Duodenal mucosa (tissue), 2 donors: Measurements from ENCODE around the gene FBXL3.
A peak's percentile ranks its signal among the peaks of the same experiment; 100 is the strongest.

ENCODE experiments used
- H3K27ac ChIP-seq: one replicate; pipeline ENCODE4 v1.7.0; 2013; ENCODE audit warnings: low read depth, low read length
- H3K27me3 ChIP-seq, 2 donors: one replicate each; pipeline ENCODE4 v1.7.0; 2013; ENCODE audit warnings: low read length in 2 of 2, control low read depth in 1 of 2; ENCODE audit not compliant: insufficient read depth in 2 of 2, control insufficient read depth in 1 of 2
- H3K36me3 ChIP-seq, 2 donors: one replicate each; pipeline ENCODE4 v1.7.0; 2013; ENCODE audit warnings: low read length in 2 of 2, control low read depth in 1 of 2; ENCODE audit not compliant: insufficient read depth in 2 of 2, control insufficient read depth in 1 of 2
- H3K4me1 ChIP-seq, 2 donors: one replicate each; pipeline ENCODE4 v1.7.0; 2013; ENCODE audit warnings: low read length in 2 of 2, control low read depth in 1 of 2; ENCODE audit not compliant: insufficient read depth in 2 of 2, control insufficient read depth in 1 of 2
- H3K4me3 ChIP-seq, 2 donors: one replicate each; pipeline ENCODE4 v1.7.0; 2013; ENCODE audit warnings: low read length in 2 of 2, low read depth in 1 of 2
- H3K9ac ChIP-seq, 2 donors: one replicate each; pipeline ENCODE4 v1.7.0; 2013; ENCODE audit warnings: low read length in 2 of 2, low read depth in 1 of 2
- H3K9me3 ChIP-seq, 2 donors: one replicate each; pipeline ENCODE4 v1.7.0; 2013; ENCODE audit warnings: low read length in 2 of 2, control low read depth in 1 of 2; ENCODE audit not compliant: control insufficient read depth in 1 of 2

Gene FBXL3

GRCh38 chr13:76991796-76992547, 35.0 kb downstream of the FBXL3 start, which contains the start of gene CLN5:
TSS of gene CLN5 (plus strand) at chr13:76992081. CDS start at chr13:76992099, 18 bp downstream.
- Histone ChIP-seq H3K9ac (peak within 1 kb of the TSS; percentile 88 to 97), H3K27me3 (peaks cover 0 to 3% of the 10 kb centered on the region in 2 donors), H3K36me3 (peaks cover 8% of the 10 kb centered on the region in 2 donors), H3K4me3 (peak within 1 kb of the TSS; percentile 93 to 98), H3K4me1 (peaks cover 10 to 18% of the 10 kb centered on the region in 2 donors), H3K27ac (peak within 1 kb of the TSS; percentile 95), H3K9me3 (no peaks in the 10 kb centered on the region)

DNA sequence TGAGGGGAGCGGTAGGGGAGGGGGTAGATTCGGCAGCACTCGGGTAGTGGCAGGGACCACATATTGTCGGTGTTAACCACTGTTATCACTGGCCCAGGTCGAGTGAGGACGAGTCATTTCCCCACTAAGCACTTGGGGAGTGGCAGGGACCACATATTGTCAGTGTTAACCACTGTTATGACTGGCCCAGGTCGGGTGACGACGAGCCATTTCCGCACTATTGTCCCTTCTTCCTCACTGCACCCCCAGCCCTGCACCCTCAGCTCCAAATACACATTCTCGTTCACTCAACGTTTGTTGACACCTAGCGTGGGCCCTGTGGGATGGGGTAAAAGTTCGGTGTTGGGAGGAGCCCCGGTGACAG, 35.5 kb downstream of the FBXL3 start:
- Histone ChIP-seq H3K4me1 (peaks cover 10 to 18% of the 10 kb centered on the region in 2 donors), H3K9ac (peak overlapping the region; percentile 88 to 97), H3K27me3 (peaks cover 0 to 3% of the 10 kb centered on the region in 2 donors), H3K27ac (peak overlapping the region; percentile 95), H3K4me3 (peak overlapping the region; percentile 93 to 98), H3K9me3 (no peaks in the 10 kb centered on the region), H3K36me3 (peaks cover 8% of the 10 kb centered on the region in 2 donors)

- no peaks in the 10 kb centered on the region for H3K4me1 ChIP-seq
- no peak overlapping the region for H3K9ac ChIP-seq
- H3K9me3 ChIP-seq, result no peaks in the 10 kb centered on the region
- H3K27me3 ChIP-seq, result peaks cover 3 to 12% of the 10 kb centered on the region in 2 donors
- H3K27ac ChIP-seq, result no peak overlapping the region
- H3K36me3 ChIP-seq, result no peaks in the 10 kb centered on the region
- no peak overlapping the region for H3K4me3 ChIP-seq
These were observed 43.3 kb downstream of the FBXL3 start for GRCh38 chr13:76983676-76984075.

DNA sequence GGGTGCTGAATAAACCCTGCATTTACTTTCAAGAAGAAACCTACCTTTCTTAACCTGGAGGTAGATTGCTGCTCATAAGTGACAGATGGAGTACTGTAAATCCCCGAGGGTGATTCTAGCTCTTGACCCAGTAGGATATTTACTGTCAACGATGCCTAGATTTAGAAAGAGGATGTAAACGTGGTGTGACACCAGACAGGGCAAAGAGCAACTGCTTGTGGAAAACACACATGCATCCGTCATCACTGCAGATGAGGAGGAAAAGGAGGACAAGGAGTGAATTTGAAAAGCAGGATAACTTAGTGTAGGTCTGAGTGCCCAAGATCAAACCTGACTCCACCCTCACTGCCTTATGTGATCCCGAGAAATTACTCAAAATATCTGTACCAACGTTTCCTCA, 44.9 kb downstream of the FBXL3 start:
- Histone ChIP-seq H3K27ac (no peak overlapping the region), H3K27me3 (peaks cover 0 to 22% of the 10 kb centered on the region in 2 donors), H3K4me1 (no peaks in the 10 kb centered on the region), H3K9me3 (no peaks in the 10 kb centered on the region), H3K4me3 (no peak overlapping the region), H3K36me3 (no peaks in the 10 kb centered on the region), H3K9ac (no peak overlapping the region)

DNA sequence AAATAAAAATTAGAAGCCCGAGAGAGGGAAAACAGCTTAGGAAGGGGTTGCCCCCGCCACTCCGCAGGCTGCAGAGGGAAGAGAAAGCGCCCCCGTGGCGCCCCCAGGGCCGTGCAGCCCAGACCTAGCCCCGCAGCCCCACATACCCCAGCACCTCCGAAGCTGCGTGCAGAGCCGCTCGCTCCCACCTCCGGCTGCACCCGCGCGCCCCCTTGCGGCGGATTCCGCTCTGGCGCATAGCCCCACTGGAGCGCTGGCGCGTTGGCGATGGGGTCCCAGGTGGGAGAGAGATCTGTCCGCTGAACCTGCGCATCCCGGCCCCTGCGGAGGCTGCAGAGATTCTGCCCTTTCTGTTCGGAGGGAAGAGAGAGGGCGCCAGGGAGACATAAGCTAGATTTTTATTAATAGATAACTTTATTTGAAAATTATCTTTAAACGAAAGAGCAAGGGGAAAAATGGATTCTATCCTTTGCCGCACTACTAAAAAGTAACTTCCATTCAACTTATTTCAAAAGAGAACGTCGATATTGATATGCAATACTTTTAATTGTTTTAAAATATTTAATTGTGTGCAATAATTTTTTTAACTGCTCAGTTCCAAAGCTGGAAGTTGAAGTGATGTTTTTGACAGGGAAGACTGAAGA, 46.8 kb downstream of the FBXL3 start:
- peak overlapping the region in 1 of 2 donors; percentile 20 for H3K4me3 ChIP-seq
- H3K9ac ChIP-seq, result no peak overlapping the region
- H3K27me3 ChIP-seq, result peaks cover 0 to 30% of the 10 kb centered on the region in 2 donors
- H3K27ac ChIP-seq, result no peak overlapping the region
- H3K9me3 ChIP-seq, result no peaks in the 10 kb centered on the region
- no peaks in the 10 kb centered on the region for H3K36me3 ChIP-seq
- no peaks in the 10 kb centered on the region for H3K4me1 ChIP-seq

DNA sequence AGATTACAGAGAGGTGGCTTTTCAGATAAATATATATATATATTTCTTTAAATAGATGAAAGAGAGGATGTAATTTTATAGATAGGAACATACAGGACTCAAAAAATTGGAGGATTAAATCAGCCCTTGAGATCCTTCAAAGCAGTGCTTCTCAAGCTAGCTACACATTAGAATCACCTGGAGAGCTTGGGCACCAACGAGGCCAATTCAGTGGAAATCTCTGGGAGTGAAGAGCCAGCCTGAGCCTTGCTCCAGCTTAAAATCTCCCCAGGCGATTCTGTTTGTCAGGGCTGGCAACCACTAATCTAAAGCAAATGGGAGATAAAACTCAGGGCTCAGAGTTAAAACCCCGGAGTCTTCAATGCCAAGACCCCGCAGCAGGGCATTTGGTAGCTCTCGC, 50.0 kb downstream of the FBXL3 start:
- Histone ChIP-seq H3K4me3 (no peak overlapping the region), H3K4me1 (no peaks in the 10 kb centered on the region)

GRCh38 chr13:76976490-76976889, 50.5 kb downstream of the FBXL3 start:
- H3K4me3 ChIP-seq, result no peak overlapping the region
- no peak overlapping the region for H3K9ac ChIP-seq
- no peaks in the 10 kb centered on the region for H3K9me3 ChIP-seq
- H3K27me3 ChIP-seq, result peaks cover 0 to 22% of the 10 kb centered on the region in 2 donors
- no peaks in the 10 kb centered on the region for H3K4me1 ChIP-seq
- H3K27ac ChIP-seq, result no peak overlapping the region
- H3K36me3 ChIP-seq, result no peaks in the 10 kb centered on the region

More for the DNA sequence above, 50.0 kb downstream of the FBXL3 start:
- Histone ChIP-seq H3K9me3 (no peaks in the 10 kb centered on the region), H3K27ac (no peak overlapping the region), H3K9ac (no peak overlapping the region), H3K27me3 (peaks cover 0 to 27% of the 10 kb centered on the region in 2 donors), H3K36me3 (no peaks in the 10 kb centered on the region)

- Histone ChIP-seq H3K9me3 (no peaks in the 10 kb centered on the region), H3K4me3 (no peak overlapping the region), H3K4me1 (no peaks in the 10 kb centered on the region), H3K36me3 (no peaks in the 10 kb centered on the region), H3K9ac (no peak overlapping the region), H3K27me3 (peaks cover 0 to 19% of the 10 kb centered on the region in 2 donors), H3K27ac (no peak overlapping the region)
These were observed 51.1 kb downstream of the FBXL3 start for GRCh38 chr13:76975863-76976262.

GRCh38 chr13:76974618-76974975, 52.4 kb downstream of the FBXL3 start:
- no peak overlapping the region for H3K4me3 ChIP-seq
- H3K27ac ChIP-seq, result no peak overlapping the region
- H3K4me1 ChIP-seq, result no peaks in the 10 kb centered on the region
- peaks cover 0 to 19% of the 10 kb centered on the region in 2 donors for H3K27me3 ChIP-seq
- H3K9ac ChIP-seq, result no peak overlapping the region
- H3K9me3 ChIP-seq, result no peaks in the 10 kb centered on the region
- H3K36me3 ChIP-seq, result no peaks in the 10 kb centered on the region

DNA sequence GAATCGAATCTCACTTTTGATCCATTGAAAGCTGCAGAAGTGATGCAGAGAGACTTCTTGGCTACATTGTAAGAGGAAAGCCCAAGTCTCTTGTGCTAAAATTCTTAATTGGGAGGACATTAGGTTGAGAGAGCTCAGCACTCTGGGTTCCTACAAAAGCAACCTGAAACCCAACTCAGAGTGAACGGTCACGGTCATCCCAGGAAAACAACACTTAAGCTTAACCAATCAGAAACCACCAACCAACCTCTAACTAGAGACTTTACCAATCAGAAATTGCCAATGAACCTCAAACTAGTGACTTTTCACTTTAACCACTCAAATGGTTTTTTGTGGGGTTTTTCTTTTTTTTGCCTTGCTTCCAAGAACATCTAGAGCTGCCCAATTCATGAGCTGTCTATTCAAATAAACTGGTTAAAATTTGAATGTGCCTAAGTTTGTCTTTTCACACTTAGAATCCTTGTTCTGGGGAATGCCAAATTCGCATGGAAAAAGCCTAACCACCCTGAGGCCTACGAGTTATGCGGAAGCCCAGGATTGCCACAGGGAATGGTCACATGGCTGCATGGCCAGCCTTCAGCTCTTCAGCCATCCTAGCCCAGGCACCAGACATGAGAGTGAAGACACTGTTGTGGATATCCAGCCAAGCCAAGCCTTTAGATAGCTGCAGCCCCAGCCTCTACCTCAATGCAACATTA, 52.9 kb downstream of the FBXL3 start:
- H3K27ac ChIP-seq, result no peak overlapping the region
- H3K4me1 ChIP-seq, result no peaks in the 10 kb centered on the region
- no peak overlapping the region for H3K9ac ChIP-seq
- H3K36me3 ChIP-seq, result no peaks in the 10 kb centered on the region
- no peaks in the 10 kb centered on the region for H3K9me3 ChIP-seq
- H3K27me3 ChIP-seq, result peaks cover 0 to 19% of the 10 kb centered on the region in 2 donors
- no peak overlapping the region for H3K4me3 ChIP-seq
